Mesothelial cell of epicardium (in vitro differentiated cells): Measurements from ENCODE around the gene LY6G6F. TPM values are rescaled to one million over a fixed set of nuclear protein-coding genes. Genes with fewer than 3 reads are reported as not detected.

Experiments
- DNase-seq, 2 experiments: peaks; one replicate each; pipeline ENCODE4 v3.0.0; 2021; ENCODE audit warnings: low spot score in 2 of 2; ENCODE audit not compliant: unreplicated experiment in 2 of 2
- H3K27ac Mint-ChIP-seq: 2 replicates; pipeline ENCODE4 v1.8.0; 2021; ENCODE audit warnings: mixed read lengths
- H3K27me3 Mint-ChIP-seq: 2 replicates; pipeline ENCODE4 v1.8.0; 2021; ENCODE audit warnings: low read depth, mixed read lengths
- H3K36me3 Mint-ChIP-seq: 2 replicates; pipeline ENCODE4 v1.8.0; 2021; ENCODE audit warnings: mixed read lengths
- H3K4me1 Mint-ChIP-seq: 2 replicates; pipeline ENCODE4 v1.8.0; 2021; ENCODE audit warnings: mixed read lengths
- H3K4me3 Mint-ChIP-seq: 2 replicates; pipeline ENCODE4 v1.8.0; 2021; ENCODE audit warnings: mild to moderate bottlenecking, moderate library complexity, mixed read lengths
- H3K9me3 Mint-ChIP-seq: 2 replicates; pipeline ENCODE4 v1.8.0; 2021; ENCODE audit warnings: mixed read lengths
- total RNA-seq: library from RNA; stranded (reverse); gene quantifications from 3 replicates; pipeline ENCODE4 v1.2.1, GENCODE V29; 2021
- TF ChIP-seq, protein P1 (sequence below): fragments of 200-600 bp; sonication (generic); IDR thresholded peaks from one replicate; pipeline ENCODE4 v1.5.0; 2021; ENCODE audit warnings: antibody characterized with exemption; ENCODE audit not compliant: unreplicated experiment

LY6G6F gene
- total RNA-seq, 1 donor from 2014 or later, result not detected

DNA sequence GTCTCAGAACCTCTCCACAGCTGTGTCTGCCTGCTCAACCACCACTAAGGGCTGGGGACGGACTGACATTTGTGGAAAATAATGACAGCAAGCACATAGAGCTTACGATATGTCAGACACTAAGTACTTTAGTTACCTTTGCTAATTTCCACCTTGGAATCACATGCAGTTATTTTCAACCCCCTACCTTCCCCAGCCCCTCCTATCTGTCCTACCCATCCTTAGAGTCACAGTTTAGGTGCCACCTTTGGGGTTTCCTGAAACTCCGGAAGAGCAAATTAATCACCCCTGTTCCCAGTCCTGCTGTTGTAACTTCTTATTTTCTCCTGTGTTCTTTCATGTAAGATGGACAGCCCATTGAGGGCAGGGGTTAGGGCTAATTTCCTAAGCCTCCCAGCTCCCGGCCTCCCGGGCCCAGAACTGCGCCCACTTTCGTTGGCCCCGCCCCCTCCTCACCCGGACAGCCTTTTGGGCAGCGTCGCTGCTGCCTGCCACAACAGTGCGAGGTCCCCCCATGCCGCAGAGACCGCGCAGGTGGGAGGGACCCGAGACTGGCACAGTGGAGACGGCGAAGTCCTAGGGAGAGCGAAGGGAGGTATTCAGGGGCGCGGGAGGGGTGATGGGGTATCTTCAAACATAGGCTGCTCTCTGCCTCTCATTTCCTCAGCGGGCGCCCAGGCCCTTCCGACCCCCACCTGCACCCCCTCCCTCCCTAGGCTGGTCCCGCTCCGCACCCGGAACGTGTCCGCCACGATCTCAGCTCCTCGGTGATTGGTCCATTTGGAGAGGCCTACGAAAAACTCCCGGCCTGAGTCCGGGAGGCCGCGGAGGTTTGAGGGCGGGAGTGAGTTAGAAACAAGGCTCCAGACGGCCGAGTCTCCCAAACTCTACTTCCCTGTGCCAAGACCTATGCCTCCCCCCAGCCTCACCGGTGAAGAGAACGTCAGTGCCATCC lies 21.3 kb downstream of the LY6G6F start:
- peaks cover 22% of the 10 kb centered on the region for H3K4me1 Mint-ChIP-seq
- no peaks in the 10 kb centered on the region for H3K27me3 Mint-ChIP-seq
- peaks cover 40% of the 10 kb centered on the region for H3K36me3 Mint-ChIP-seq
- DNase-seq, result no peak
- H3K4me3 Mint-ChIP-seq, result peak overlapping the region; percentile 100
- TF ChIP-seq, protein P1, sequence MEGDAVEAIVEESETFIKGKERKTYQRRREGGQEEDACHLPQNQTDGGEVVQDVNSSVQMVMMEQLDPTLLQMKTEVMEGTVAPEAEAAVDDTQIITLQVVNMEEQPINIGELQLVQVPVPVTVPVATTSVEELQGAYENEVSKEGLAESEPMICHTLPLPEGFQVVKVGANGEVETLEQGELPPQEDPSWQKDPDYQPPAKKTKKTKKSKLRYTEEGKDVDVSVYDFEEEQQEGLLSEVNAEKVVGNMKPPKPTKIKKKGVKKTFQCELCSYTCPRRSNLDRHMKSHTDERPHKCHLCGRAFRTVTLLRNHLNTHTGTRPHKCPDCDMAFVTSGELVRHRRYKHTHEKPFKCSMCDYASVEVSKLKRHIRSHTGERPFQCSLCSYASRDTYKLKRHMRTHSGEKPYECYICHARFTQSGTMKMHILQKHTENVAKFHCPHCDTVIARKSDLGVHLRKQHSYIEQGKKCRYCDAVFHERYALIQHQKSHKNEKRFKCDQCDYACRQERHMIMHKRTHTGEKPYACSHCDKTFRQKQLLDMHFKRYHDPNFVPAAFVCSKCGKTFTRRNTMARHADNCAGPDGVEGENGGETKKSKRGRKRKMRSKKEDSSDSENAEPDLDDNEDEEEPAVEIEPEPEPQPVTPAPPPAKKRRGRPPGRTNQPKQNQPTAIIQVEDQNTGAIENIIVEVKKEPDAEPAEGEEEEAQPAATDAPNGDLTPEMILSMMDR, result no peak
- no peak overlapping the region for H3K27ac Mint-ChIP-seq
- H3K9me3 Mint-ChIP-seq, result no peaks in the 10 kb centered on the region

DNA sequence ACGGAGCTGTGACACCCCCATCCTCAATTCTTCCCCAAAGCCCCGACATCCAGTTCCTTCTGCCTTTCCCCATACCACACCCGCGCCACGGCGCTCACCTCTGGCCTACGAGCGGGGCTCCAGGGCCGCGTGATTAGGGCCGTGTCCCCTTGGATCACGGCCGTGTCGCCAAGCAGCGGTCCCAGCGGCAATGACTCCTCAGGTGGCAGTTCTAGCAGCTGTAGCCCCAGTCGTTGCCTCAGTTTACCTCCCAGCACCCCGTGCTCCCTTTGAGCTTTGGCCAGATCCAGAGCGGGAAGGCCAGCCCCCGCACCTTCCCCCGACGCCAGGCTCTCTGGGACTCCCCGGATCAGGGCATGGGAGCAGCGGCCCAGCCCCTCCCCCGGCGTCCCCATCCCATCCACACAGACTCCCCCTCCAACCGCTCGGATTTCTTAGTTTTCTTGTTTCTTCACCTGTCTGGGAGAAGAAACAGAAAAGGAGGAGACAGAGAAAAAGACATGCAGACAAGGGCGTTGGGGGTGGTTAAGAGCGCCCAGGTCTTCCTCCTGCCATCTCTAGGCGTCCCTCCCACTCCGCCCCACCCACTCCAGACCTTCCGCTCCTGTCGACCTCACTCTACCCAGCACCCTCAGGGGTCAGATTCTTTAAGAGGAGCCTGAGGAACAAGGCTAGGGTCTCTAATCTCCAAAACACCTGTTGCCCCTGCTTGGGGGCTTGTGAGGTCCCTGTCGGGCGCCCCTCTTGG lies 22.3 kb downstream of the LY6G6F start, which contains the start of gene DDAH2:
Gene DDAH2 (minus strand): TSS at position 533 of the 748 bp plus-strand sequence. CDS start 138 bp downstream, at position 395.
- DNase-seq, result no peak
- H3K9me3 Mint-ChIP-seq, result no peaks in the 10 kb centered on the region
- H3K27me3 Mint-ChIP-seq, result no peaks in the 10 kb centered on the region
- peak within 1 kb of the TSS; percentile 100 for H3K4me3 Mint-ChIP-seq
- H3K27ac Mint-ChIP-seq, result peak within 1 kb of the TSS; percentile 98
- H3K4me1 Mint-ChIP-seq, result peaks cover 22% of the 10 kb centered on the region
- TF ChIP-seq, protein P1, result no peak
- H3K36me3 Mint-ChIP-seq, result peaks cover 49% of the 10 kb centered on the region

DNA sequence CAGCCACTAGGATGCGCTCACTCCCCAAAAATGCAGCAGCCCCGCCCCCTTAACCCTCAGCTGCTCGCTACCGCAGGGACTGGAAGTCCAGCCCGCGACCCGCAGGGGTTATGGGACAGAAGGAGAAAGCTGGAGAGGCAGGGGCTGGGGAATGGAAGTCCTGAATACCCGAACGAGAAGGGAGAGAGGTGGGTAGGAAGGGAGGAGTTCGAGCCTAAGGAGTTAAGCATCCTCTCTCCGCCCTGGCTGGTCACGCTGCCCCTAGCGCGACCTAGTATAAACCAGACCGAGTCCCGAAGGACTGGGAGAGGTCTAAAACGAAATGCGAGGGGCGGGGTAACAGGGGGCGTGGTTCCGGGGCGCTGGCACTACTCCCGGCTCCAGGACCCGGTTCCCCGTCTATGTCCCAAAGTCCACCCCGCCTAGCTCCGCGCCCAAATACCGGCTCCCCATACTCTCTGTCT lies 22.9 kb downstream of the LY6G6F start:
- TF ChIP-seq, protein P1, result no peak
- peaks cover 45% of the 10 kb centered on the region for H3K36me3 Mint-ChIP-seq
- DNase-seq, result peak; percentile 71 to 85

DNA sequence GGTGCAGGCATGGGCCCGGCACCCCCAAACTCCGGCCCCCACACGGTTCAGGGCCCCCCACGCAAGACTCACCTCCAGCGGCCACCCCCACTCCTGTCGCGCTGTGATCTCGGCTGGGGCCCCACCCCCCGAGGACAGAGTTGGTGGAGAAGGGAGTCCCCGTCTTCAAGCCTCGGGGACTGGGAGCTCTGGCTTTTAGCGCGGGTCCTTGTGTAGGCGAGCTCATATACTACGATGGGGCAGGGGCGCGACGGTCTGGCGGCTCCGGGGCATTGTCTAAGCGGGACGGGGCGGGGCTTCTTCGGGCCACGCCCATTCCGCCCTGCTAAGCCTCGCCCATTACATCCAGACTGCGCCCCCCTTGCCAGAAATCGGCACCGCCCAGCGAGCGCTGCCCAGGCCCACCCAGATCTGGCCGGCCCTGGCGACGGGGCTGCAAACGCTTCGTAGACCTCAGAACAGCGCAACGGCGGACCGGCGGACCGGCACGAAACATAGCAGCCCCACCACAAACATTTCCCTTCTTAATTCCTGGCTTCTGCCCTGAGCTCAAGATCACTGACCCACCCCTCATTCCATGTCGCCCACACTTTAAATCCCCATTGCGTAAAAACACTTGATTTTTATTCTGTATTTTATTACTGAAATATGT lies 23.4 kb downstream of the LY6G6F start:
- Mint-ChIP-seq H3K4me3 (peak overlapping the region; percentile 100), H3K27me3 (no peaks in the 10 kb centered on the region), H3K36me3 (peaks cover 45% of the 10 kb centered on the region), H3K9me3 (no peaks in the 10 kb centered on the region), H3K27ac (peak overlapping the region; percentile 98), H3K4me1 (peaks cover 30% of the 10 kb centered on the region)
- TF ChIP-seq, protein P1, result no peak
- DNase-seq, result peak; percentile 89 to 92

More for the DNA sequence above, 22.9 kb downstream of the LY6G6F start:
- H3K4me3 Mint-ChIP-seq, result peak overlapping the region; percentile 100
- H3K27ac Mint-ChIP-seq, result peak overlapping the region; percentile 98
- H3K9me3 Mint-ChIP-seq, result no peaks in the 10 kb centered on the region
- H3K27me3 Mint-ChIP-seq, result no peaks in the 10 kb centered on the region
- H3K4me1 Mint-ChIP-seq, result peaks cover 26% of the 10 kb centered on the region

DNA sequence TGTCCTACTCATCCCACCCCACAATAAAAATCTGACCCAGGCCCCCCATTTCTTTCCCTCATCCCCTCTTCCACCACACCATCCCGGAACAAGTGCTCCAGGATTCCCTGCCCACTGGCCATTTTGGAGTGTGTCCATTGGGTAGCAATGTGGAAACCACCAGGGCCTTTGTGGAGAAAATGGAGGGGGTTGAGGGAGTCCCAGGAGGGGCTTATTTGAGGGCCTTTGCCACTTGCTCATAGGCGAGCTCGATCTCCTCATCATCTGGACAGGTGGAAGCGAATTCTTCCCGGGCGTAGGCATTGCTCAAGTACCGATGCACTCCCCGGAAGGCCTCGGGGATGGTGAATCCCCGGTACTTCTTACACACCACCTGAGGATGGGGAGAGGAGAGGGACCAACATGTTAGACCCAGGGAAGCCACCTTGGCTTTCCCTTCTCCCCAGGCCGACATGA lies 24.0 kb downstream of the LY6G6F start:
- no peak for DNase-seq

More for the DNA sequence above, 24.0 kb downstream of the LY6G6F start:
- Mint-ChIP-seq H3K27me3 (no peaks in the 10 kb centered on the region), H3K4me3 (peak overlapping the region; percentile 100), H3K27ac (peak overlapping the region; percentile 98), H3K36me3 (peaks cover 43% of the 10 kb centered on the region), H3K4me1 (peaks cover 34% of the 10 kb centered on the region), H3K9me3 (no peaks in the 10 kb centered on the region)
- TF ChIP-seq, protein P1, result no peak
